ENCODE results near the gene SERPINE2.
"Not testable (repeated sequence)": the region's sequence is repeated elsewhere in the genome, so short reads cannot be mapped to it uniquely, and the experiment has no call there.

SERPINE2 gene

GRCh38 chr2:224009605-224010315 is 29.3 kb downstream of the SERPINE2 start:
- DNase-seq = no peak

GRCh38 chr2:224008702-224009261 is 30.3 kb downstream of the SERPINE2 start:
- no peak for DNase-seq

- no peak for DNase-seq
Observed at GRCh38 chr2:224004105-224004695, 34.9 kb downstream of the SERPINE2 start.

DNA sequence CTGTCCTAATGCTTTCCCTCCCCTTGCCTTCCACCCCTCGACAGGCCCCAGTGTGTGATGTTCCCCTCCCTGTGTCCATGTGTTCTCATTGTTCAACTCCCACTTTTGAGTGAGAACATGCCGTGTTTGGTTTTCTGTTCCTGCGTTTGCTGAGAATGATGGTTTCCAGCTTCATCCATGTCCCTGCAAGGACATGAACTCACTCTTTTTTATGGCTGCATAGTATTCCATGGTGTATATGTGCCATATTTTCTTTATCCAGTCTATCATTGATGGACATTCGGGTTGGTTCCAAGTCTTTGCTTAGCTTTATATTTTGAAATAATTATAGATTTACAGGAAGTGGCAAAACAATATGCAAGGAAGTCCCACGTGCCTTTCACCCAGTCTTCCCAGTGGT is 38.4 kb downstream of the SERPINE2 start:
- DNase-seq = not testable (repeated sequence)

GRCh38 chr2:223999862-224000261 is 39.2 kb downstream of the SERPINE2 start:
- no peak for DNase-seq

DNA sequence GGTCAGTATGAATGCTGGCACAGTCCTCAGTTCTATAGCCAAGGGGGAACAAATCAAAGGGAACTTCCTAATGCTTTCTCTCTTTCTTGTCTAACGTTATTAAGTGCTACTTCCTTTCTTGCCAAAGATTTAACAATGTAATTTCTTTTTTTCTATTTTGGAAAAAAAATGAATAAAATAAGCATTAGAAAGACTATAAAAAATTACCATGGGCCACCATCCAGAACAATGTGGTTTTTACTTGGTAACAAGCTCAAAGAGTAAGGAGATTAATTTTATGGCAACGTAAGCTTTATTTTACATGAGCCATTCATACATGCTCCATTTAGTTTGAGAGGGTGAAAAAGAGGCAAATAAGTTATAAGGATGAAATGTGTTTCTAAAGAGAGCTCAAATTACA is 40.1 kb downstream of the SERPINE2 start:
- DNase-seq = no peak

DNA sequence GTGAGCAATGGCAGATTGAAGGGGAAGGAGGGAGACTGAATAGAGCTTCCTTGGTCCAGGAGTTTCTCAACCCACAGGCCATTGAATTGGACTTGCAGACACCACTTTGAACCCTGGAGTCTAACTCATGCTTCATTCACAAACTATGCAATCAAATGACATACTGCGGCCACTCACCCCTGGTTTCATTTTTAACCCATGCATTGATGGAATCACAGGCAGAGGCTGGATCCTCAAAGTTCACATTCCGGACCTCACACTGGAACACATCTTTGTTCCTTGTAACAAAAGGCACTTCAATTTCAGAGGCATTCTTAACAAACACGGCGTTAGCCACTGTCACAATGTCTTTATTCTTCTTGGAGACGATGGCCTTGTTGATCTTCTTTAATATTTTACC is 41.1 kb downstream of the SERPINE2 start:
- DNase-seq = no peak

DNA sequence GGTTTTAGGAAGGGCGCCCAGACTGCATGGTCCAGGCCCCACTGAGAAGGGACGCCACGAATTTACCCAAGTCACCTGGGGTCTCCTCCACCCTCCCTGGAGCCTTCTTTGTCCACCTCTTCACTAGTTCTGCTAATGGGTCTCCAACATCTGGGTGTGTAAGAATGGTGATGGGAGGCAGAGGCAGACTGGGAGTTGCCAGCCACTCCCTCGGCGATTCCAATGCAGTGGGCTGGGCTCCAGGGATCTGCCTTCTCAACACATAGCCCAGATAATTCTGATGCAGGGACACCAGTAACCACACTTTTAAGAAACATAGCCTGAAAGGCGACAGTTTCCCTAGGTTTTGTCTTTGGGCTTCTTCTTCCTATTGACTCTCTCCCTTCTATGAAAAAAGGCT is 42.7 kb downstream of the SERPINE2 start:
- no peak for DNase-seq

GRCh38 chr2:223995569-223995968 is 43.5 kb downstream of the SERPINE2 start:
- no peak for DNase-seq

DNA sequence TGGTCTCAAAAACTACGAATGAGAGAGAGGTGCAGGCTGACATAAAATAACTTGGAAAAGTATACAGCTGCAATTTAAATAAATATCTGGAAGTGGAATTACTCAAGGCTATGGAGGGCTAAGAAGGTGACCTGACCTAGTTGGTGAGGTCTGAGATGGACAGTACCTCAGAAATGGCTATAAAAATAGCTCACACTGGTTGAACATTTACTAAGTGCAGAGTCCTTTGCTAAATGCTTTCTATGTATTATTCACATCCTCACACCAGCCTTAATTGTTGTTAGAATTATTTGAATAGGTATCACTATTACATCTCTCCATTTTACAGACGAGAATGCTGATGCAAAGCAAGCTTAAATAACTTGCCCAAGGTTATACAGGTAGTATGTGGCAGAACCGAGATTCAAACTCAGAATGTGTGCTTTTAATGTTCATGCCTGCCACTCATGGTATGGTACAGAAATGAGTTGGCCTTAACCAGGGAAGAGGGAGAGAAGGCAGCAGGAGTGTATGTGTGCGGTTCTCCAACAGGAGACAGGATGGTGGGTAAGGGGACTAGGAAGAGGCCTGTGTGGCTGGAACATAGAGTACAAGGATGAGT is 44.4 kb downstream of the SERPINE2 start:
- no peak for DNase-seq

GRCh38 chr2:223993634-223994232 is 45.4 kb downstream of the SERPINE2 start:
- DNase-seq = peak; percentile 37

GRCh38 chr2:223991611-223992010 is 47.5 kb downstream of the SERPINE2 start:
- DNase-seq = no peak

- no peak for DNase-seq
Observed at GRCh38 chr2:223989856-223990232, 49.2 kb downstream of the SERPINE2 start.

- no peak for DNase-seq
Observed at GRCh38 chr2:223989206-223989855, 49.8 kb downstream of the SERPINE2 start.

DNA sequence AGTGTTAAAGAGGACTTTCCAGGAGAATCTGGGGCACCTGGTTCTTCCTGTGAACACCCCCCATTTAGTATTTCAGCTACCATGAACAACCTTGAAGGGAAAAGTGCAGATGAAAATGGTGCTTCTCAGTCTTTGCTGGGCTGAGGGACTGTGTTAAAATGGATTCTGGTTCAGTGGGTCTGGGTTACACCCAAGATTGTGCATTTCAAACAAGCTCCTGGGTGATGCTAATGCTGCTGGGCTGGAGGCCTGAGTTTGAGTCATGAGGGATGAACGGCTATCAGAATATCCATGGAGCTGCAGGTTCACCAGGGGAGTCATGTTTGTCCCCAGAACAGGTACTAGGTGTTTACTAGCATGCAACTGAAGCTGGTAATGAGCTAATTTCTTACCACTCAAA is 57.8 kb downstream of the SERPINE2 start:
- DNase-seq = no peak

DNA sequence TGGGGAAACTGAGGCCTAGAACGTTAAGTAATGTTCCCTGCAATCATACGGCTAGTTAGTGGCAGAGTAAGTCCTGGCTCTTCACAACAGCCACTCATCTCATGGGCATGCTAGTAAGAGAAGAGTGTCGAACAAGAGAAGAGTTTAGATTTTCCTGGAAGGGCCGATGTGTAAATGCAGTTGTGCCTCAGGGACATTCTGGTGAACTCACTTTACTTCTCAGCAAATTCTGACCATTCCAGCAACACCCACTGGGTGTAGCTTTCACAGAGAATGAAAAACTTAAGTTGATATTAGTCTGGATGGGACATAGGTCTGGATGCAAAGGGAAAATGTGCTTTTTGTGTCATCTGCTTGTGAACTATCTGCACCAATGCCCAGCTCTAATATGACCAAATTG is 58.3 kb downstream of the SERPINE2 start:
- no peak for DNase-seq

- DNase-seq = no peak
Observed at GRCh38 chr2:223980397-223980735, 58.7 kb downstream of the SERPINE2 start.

DNA sequence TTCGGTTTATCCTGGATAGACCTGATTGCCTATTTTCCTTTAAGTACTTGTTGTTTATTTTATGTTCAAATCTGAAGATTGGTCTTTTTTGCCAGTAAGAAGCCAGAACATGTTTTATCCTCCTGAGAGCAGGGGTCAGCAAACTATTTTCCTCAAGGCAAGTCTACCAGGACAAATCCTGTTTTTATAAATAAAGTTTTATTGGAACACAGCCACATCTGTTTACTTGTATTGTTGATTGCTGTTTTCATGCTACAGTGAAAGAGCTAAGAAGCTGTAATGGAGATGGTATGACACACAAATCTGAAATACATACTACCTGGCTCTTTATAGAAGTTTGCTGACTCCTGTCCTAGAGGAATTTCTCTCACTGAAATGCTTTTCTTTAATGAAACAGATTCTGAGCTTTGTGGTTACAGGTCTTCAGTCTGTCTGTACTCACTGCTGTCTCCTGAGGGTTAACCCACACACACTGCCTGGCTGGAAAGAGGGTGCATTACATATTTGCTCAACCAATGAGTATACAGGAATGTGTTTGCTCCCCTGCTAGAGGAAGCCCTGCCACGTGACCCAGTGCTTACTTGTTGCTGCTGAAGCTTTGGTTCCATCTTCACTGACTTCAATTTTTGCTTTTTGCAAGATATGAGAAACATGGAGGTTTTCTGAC is 59.2 kb downstream of the SERPINE2 start:
- DNase-seq = no peak

DNA sequence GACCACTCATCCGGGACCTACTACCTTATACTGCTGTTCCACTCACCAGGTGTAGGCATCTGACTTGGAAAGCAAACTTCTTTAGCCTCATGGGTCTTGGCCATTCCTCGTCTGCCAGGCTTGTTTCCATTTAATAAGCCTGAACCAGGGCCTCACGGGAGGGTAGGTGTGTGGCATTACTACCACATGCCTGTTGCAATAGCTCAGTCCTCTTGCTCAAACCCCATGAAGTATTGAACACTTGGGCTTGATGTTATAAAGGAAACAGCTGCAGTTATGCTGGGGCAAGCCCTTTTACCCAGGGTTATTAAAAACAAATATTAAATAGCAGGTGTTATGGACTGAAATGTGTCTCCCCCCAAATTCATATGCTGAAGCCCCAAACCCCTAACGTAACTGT is 60.6 kb downstream of the SERPINE2 start:
- no peak for DNase-seq

DNA sequence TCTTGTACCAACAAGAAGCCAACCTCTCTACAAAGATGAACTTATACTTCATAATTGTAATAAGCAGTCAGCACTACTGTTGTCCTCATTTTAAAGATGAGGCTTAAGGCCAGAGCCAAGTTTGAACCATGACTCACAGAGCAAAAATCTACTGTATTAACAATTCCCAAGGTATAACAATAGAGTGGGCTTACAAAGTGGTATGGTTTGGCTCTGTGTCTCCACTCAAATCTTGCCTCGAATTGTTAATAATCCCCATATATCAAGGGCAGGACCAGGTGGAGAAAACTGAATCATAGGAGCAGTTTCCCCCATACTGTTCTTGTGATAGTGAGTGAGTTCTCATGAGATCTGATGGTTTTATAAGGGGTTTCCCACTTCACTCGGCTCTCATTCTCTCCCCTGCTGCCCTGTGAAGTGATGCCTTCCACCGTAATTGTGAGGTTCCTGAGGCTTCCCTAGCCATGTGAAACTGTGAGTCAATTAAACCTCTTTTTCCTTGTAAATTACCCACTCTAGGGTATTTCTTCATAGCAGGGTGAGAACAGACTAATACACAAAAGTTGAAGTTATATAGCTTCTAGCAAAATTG is 62.4 kb downstream of the SERPINE2 start:
- DNase-seq = no peak

GRCh38 chr2:223973606-223974005 is 65.5 kb downstream of the SERPINE2 start:
- no peak for DNase-seq

DNA sequence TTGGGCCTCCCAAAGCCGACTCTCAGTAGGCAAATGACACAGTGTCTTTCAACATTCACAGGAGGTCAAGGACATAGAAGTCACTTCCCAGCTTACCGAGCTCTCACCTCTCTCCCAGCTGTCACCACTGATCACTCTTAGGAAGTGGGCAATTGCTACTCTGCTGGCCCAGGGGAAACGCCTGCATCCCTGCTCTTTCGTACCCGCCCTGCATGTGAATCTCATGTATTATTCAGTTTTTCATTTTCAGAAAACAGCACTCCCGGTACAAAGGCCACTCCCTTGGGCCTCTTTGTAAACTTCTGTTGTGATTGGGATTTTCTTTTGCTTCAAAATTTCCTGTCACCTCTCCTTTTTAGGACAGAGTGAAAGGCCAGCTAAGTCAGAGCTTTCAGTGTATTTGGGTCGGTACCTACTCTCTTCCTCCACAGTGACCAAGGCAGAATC is 66.4 kb downstream of the SERPINE2 start:
- DNase-seq = no peak

Data from CD4-positive, alpha-beta T cell treated with Interferon gamma for 1 hour (primary cell).